Measurements from ENCODE around the gene FAM151A. TPM values are rescaled to one million over a fixed set of nuclear protein-coding genes. Genes with fewer than 3 reads are reported as not detected.

The FAM151A gene
- total and polyA plus RNA-seq, 4 donors = 0.02 to 0.06 TPM; not detected in 2

DNA sequence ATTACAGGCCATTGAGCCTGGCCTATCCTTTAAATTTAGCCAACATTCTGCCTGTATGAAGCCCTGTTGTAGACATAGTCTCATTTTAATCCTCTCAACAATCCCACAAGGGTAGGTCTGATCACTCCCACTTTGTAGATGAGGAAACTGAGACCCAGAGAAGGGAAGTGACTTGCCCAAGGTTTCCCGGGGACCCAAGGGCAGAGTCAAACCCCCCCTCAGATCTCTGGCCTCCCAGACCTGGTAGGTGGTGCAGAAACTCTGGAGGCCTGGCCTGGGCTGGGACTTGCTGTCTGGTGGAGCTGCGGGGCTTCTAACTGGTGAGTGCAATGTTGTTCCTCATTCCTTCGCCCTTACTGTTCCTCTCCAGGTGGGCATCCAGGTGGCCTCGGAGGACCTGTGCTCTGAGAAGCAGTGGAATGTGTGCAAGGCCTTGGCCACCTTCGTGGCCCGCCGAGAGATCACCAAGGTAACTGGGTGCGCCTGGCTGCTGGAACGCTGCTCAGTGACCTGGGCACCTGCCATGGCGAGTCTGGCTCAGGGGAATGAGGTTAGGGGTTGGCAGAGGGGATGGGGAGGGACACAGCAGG, 29.7 kb downstream of the FAM151A start:
- ATAC-seq (ENCODE audit: insufficient read depth, low FRiP score) (no peak), DNase-seq (no peak)
- Histone ChIP-seq H3K36me3 (ENCODE audit: control insufficient read depth in 4 of 4, insufficient read depth in 4 of 4, low read length in 4 of 4) (peaks cover 0 to 8% (median 0%) of the 10 kb centered on the region in 4 donors), H3K9ac (ENCODE audit: insufficient read depth in 1 of 2, low read length in 2 of 2) (no peak overlapping the region), H3K27ac (ENCODE audit: low read depth in 1 of 2, low read length in 1 of 2) (peak overlapping the region in 1 of 2 donors; percentile 2), H3K4me3 (no peak overlapping the region), H3K27me3 (ENCODE audit: control insufficient read depth in 3 of 3, insufficient read depth in 3 of 3, low read length in 2 of 3) (no peaks in the 10 kb centered on the region), H3K4me1 (ENCODE audit: control insufficient read depth in 5 of 5, insufficient read depth in 5 of 5, low read length in 5 of 5) (no peaks in the 10 kb centered on the region), H3K9me3 (ENCODE audit: control insufficient read depth in 4 of 4, insufficient read depth in 3 of 4, low read length in 3 of 4) (no peaks in the 10 kb centered on the region)
- 92% methylated on average over 10 of the region's 10 CpGs for WGBS, 2 donors
- TF ChIP-seq, protein P1, sequence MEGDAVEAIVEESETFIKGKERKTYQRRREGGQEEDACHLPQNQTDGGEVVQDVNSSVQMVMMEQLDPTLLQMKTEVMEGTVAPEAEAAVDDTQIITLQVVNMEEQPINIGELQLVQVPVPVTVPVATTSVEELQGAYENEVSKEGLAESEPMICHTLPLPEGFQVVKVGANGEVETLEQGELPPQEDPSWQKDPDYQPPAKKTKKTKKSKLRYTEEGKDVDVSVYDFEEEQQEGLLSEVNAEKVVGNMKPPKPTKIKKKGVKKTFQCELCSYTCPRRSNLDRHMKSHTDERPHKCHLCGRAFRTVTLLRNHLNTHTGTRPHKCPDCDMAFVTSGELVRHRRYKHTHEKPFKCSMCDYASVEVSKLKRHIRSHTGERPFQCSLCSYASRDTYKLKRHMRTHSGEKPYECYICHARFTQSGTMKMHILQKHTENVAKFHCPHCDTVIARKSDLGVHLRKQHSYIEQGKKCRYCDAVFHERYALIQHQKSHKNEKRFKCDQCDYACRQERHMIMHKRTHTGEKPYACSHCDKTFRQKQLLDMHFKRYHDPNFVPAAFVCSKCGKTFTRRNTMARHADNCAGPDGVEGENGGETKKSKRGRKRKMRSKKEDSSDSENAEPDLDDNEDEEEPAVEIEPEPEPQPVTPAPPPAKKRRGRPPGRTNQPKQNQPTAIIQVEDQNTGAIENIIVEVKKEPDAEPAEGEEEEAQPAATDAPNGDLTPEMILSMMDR (IDR thresholded peaks at IDR 0.05; ENCODE audit: control extremely low read depth, extremely low read depth) = no peak

DNA sequence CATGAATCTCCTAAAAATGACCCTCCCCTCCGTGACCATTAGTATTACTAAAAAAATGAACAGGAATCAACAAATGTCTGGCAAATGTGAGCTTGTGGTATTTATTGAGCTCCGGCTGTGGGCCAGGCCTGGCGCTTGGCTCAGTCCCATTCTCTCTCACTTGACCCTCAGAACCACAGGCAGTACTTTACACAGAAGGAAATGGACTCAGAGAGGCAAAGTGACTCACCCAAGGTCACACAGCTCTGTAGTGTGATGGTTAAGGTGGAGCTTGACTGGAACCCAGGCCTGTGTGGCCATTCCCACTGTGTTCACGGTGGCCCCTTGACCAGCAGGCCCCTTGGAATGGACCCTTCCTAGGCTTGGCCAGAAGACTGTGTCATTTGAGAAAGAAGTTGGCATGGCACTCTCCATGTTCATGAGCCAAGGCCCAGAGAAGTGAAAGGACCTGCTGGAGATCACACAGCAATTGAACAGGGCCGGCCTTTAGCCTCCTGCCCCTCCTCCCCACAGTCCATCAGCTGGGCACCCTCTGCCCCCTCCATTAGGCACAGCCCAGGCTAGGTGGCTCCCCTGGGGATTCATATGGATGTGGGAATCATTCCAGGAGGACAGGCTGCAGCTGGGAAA, 32.1 kb downstream of the FAM151A start:
- TF ChIP-seq, protein P1 (IDR thresholded peaks at IDR 0.05; ENCODE audit: control extremely low read depth, extremely low read depth) = no peak
- DNase-seq (no peak), ATAC-seq (ENCODE audit: insufficient read depth, low FRiP score) (no peak)
- Histone ChIP-seq H3K27me3 (ENCODE audit: control insufficient read depth in 3 of 3, insufficient read depth in 3 of 3, low read length in 2 of 3) (no peaks in the 10 kb centered on the region), H3K4me1 (ENCODE audit: control insufficient read depth in 5 of 5, insufficient read depth in 5 of 5, low read length in 5 of 5) (no peaks in the 10 kb centered on the region), H3K4me3 (no peak overlapping the region), H3K9me3 (ENCODE audit: control insufficient read depth in 4 of 4, insufficient read depth in 3 of 4, low read length in 3 of 4) (no peaks in the 10 kb centered on the region), H3K27ac (ENCODE audit: low read depth in 1 of 2, low read length in 1 of 2) (no peak overlapping the region), H3K9ac (ENCODE audit: insufficient read depth in 1 of 2, low read length in 2 of 2) (no peak overlapping the region), H3K36me3 (ENCODE audit: control insufficient read depth in 4 of 4, insufficient read depth in 4 of 4, low read length in 4 of 4) (peaks cover 0 to 6% (median 0%) of the 10 kb centered on the region in 4 donors)
- 90 to 92% methylated on average over 5 of the region's 5 CpGs for WGBS, 2 donors

DNA sequence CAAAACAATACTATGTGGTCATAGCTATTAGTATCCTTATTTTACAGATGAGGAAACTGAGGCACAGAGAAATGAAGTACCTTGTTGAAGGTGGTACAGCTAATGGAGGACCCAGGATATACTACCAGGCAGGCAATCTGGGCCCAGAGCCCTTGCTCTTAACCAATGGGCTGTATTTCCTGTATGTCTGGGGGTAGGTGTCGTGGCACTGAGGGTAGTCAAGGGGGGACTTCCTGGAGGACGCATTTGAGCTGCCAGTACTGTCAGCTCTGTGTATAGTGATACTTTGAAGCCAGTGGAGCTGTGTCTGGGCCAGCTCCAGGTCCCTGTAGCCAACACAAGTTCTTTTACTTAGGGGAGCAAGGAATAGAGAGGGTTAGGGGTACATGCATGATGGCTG, 34.9 kb downstream of the FAM151A start:
- no peaks in the 10 kb centered on the region for H3K9me3 ChIP-seq (ENCODE audit: control insufficient read depth in 4 of 4, insufficient read depth in 3 of 4, low read length in 3 of 4)
- H3K4me1 ChIP-seq (ENCODE audit: control insufficient read depth in 5 of 5, insufficient read depth in 5 of 5, low read length in 5 of 5) = peaks cover 0 to 11% (median 4%) of the 10 kb centered on the region in 5 donors
- H3K4me3 ChIP-seq = no peak overlapping the region
- no peak for DNase-seq
- 37 to 57% methylated on average over 2 of the region's 2 CpGs for WGBS, 2 donors
- H3K27ac ChIP-seq (ENCODE audit: low read depth in 1 of 2, low read length in 1 of 2) = peak overlapping the region in 1 of 2 donors; percentile 5
- no peaks in the 10 kb centered on the region for H3K27me3 ChIP-seq (ENCODE audit: control insufficient read depth in 3 of 3, insufficient read depth in 3 of 3, low read length in 2 of 3)
- H3K9ac ChIP-seq (ENCODE audit: insufficient read depth in 1 of 2, low read length in 2 of 2) = no peak overlapping the region
- TF ChIP-seq, protein P1 (IDR thresholded peaks at IDR 0.05; ENCODE audit: control extremely low read depth, extremely low read depth) = no peak
- no peak for ATAC-seq (ENCODE audit: insufficient read depth, low FRiP score)
- H3K36me3 ChIP-seq (ENCODE audit: control insufficient read depth in 4 of 4, insufficient read depth in 4 of 4, low read length in 4 of 4) = no peaks in the 10 kb centered on the region
